ENCODE measurements around the gene AP1S2. TPM values are rescaled to one million over a fixed set of nuclear protein-coding genes. Genes with fewer than 3 reads are reported as not detected.
A peak's percentile ranks its signal among the peaks of the same experiment; 100 is the strongest.

Gene AP1S2
- total and polyA plus RNA-seq, 9 of the 15 experiments (the other 6 are each of a cell fraction or from before 2014, with no cell fraction given), result 11.1 to 64.2 (median 25.8) TPM

- no peak for TF ChIP-seq TCFL5 (CRISPR knock-in tag; conservative IDR thresholded peaks at IDR 0.05)
- TF ChIP-seq, protein P1, sequence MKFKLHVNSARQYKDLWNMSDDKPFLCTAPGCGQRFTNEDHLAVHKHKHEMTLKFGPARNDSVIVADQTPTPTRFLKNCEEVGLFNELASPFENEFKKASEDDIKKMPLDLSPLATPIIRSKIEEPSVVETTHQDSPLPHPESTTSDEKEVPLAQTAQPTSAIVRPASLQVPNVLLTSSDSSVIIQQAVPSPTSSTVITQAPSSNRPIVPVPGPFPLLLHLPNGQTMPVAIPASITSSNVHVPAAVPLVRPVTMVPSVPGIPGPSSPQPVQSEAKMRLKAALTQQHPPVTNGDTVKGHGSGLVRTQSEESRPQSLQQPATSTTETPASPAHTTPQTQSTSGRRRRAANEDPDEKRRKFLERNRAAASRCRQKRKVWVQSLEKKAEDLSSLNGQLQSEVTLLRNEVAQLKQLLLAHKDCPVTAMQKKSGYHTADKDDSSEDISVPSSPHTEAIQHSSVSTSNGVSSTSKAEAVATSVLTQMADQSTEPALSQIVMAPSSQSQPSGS (CRISPR knock-in tag; IDR thresholded peaks at IDR 0.05), result no peak
- no peak for TF ChIP-seq MEF2D (tag; conservative IDR thresholded peaks at IDR 0.05; ENCODE audit: low read depth)
- TF ChIP-seq TCF7 (IDR thresholded peaks at IDR 0.05; ENCODE audit: borderline replicate concordance), result no peak
- TF ChIP-seq CXXC5 (CRISPR knock-in tag; IDR thresholded peaks at IDR 0.05), result peak; percentile 11
- no peak for TF ChIP-seq RNF2 (IDR thresholded peaks at IDR 0.05)
- no peak for TF ChIP-seq ZEB2 (IDR thresholded peaks at IDR 0.05)
- TF ChIP-seq, protein P2, sequence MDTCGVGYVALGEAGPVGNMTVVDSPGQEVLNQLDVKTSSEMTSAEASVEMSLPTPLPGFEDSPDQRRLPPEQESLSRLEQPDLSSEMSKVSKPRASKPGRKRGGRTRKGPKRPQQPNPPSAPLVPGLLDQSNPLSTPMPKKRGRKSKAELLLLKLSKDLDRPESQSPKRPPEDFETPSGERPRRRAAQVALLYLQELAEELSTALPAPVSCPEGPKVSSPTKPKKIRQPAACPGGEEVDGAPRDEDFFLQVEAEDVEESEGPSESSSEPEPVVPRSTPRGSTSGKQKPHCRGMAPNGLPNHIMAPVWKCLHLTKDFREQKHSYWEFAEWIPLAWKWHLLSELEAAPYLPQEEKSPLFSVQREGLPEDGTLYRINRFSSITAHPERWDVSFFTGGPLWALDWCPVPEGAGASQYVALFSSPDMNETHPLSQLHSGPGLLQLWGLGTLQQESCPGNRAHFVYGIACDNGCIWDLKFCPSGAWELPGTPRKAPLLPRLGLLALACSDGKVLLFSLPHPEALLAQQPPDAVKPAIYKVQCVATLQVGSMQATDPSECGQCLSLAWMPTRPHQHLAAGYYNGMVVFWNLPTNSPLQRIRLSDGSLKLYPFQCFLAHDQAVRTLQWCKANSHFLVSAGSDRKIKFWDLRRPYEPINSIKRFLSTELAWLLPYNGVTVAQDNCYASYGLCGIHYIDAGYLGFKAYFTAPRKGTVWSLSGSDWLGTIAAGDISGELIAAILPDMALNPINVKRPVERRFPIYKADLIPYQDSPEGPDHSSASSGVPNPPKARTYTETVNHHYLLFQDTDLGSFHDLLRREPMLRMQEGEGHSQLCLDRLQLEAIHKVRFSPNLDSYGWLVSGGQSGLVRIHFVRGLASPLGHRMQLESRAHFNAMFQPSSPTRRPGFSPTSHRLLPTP (IDR thresholded peaks at IDR 0.05; ENCODE audit: borderline replicate concordance, extremely low read depth, insufficient read length), result no peak
- TF ChIP-seq BACH1 (tag; IDR thresholded peaks at IDR 0.05), result no peak
- TF ChIP-seq HNRNPL (IDR thresholded peaks at IDR 0.05; ENCODE audit: low read depth, low read length), result no peak
- TF ChIP-seq, protein P3, sequence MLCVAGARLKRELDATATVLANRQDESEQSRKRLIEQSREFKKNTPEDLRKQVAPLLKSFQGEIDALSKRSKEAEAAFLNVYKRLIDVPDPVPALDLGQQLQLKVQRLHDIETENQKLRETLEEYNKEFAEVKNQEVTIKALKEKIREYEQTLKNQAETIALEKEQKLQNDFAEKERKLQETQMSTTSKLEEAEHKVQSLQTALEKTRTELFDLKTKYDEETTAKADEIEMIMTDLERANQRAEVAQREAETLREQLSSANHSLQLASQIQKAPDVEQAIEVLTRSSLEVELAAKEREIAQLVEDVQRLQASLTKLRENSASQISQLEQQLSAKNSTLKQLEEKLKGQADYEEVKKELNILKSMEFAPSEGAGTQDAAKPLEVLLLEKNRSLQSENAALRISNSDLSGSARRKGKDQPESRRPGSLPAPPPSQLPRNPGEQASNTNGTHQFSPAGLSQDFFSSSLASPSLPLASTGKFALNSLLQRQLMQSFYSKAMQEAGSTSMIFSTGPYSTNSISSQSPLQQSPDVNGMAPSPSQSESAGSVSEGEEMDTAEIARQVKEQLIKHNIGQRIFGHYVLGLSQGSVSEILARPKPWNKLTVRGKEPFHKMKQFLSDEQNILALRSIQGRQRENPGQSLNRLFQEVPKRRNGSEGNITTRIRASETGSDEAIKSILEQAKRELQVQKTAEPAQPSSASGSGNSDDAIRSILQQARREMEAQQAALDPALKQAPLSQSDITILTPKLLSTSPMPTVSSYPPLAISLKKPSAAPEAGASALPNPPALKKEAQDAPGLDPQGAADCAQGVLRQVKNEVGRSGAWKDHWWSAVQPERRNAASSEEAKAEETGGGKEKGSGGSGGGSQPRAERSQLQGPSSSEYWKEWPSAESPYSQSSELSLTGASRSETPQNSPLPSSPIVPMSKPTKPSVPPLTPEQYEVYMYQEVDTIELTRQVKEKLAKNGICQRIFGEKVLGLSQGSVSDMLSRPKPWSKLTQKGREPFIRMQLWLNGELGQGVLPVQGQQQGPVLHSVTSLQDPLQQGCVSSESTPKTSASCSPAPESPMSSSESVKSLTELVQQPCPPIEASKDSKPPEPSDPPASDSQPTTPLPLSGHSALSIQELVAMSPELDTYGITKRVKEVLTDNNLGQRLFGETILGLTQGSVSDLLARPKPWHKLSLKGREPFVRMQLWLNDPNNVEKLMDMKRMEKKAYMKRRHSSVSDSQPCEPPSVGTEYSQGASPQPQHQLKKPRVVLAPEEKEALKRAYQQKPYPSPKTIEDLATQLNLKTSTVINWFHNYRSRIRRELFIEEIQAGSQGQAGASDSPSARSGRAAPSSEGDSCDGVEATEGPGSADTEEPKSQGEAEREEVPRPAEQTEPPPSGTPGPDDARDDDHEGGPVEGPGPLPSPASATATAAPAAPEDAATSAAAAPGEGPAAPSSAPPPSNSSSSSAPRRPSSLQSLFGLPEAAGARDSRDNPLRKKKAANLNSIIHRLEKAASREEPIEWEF (CRISPR knock-in tag; IDR thresholded peaks at IDR 0.05), result no peak
- no peak for TF ChIP-seq MBD1 (CRISPR knock-in tag; IDR thresholded peaks at IDR 0.05)
- TF ChIP-seq ELK3 (CRISPR knock-in tag; IDR thresholded peaks at IDR 0.05), result no peak
- TF ChIP-seq PTTG1 (tag; IDR thresholded peaks at IDR 0.05; ENCODE audit: low read depth), result no peak
- TF ChIP-seq CGGBP1 (CRISPR knock-in tag; IDR thresholded peaks at IDR 0.05), result no peak
Observed at GRCh38 chrX:15854080-15854655, 445 bp downstream of the AP1S2 start (continued).
